Activated naive CD8-positive, alpha-beta T cell treated with anti-CD3 and anti-CD28 coated beads for 36 hours (primary cell): ENCODE results near the gene SLC6A19. TPM values are rescaled to one million over a fixed set of nuclear protein-coding genes. Genes with fewer than 3 reads are reported as not detected.

Experiments
- DNase-seq: peaks from one replicate; pipeline ENCODE4 v3.0.0; 2021
- H3K27ac Mint-ChIP-seq: one replicate; pipeline ENCODE4 v1.8.0; 2022; ENCODE audit warnings: mild to moderate bottlenecking, moderate library complexity, mixed read lengths
- H3K27me3 Mint-ChIP-seq: one replicate; pipeline ENCODE4 v1.8.0; 2022; ENCODE audit warnings: mild to moderate bottlenecking, mixed read lengths
- H3K36me3 Mint-ChIP-seq: one replicate; pipeline ENCODE4 v1.8.0; 2021; ENCODE audit warnings: mild to moderate bottlenecking, mixed read lengths
- H3K4me1 Mint-ChIP-seq: one replicate; pipeline ENCODE4 v1.8.0; 2021; ENCODE audit warnings: mixed read lengths
- H3K4me3 Mint-ChIP-seq: one replicate; pipeline ENCODE4 v1.8.0; 2022; ENCODE audit warnings: mild to moderate bottlenecking, moderate library complexity, mixed read lengths
- H3K9me3 Mint-ChIP-seq: one replicate; pipeline ENCODE4 v1.8.0; 2022; ENCODE audit warnings: mixed read lengths
- total RNA-seq, 2 experiments: library from RNA; stranded (reverse); gene quantifications; one replicate each; pipeline ENCODE4 v1.2.3, GENCODE V29; 2021

Gene SLC6A19
- total RNA-seq, 2 experiments from 2014 or later: not detected

- no peak overlapping the region for H3K27ac Mint-ChIP-seq
- H3K9me3 Mint-ChIP-seq: no peaks in the 10 kb centered on the region
- H3K4me1 Mint-ChIP-seq: peaks cover 4% of the 10 kb centered on the region
- no peak overlapping the region for H3K4me3 Mint-ChIP-seq
- H3K27me3 Mint-ChIP-seq: no peaks in the 10 kb centered on the region
- no peak for DNase-seq
- no peaks in the 10 kb centered on the region for H3K36me3 Mint-ChIP-seq
Observed at GRCh38 chr5:1213508-1214162, 12.2 kb downstream of the SLC6A19 start.

GRCh38 chr5:1214163-1214935, 13.0 kb downstream of the SLC6A19 start:
- no peaks in the 10 kb centered on the region for H3K36me3 Mint-ChIP-seq
- H3K9me3 Mint-ChIP-seq: no peaks in the 10 kb centered on the region
- H3K27ac Mint-ChIP-seq: no peak overlapping the region
- H3K4me1 Mint-ChIP-seq: peaks cover 4% of the 10 kb centered on the region
- no peaks in the 10 kb centered on the region for H3K27me3 Mint-ChIP-seq
- H3K4me3 Mint-ChIP-seq: no peak overlapping the region
- no peak for DNase-seq

GRCh38 chr5:1214936-1215220, 13.5 kb downstream of the SLC6A19 start:
- Mint-ChIP-seq H3K36me3 (no peaks in the 10 kb centered on the region), H3K27ac (no peak overlapping the region), H3K4me1 (peaks cover 4% of the 10 kb centered on the region), H3K4me3 (no peak overlapping the region), H3K9me3 (no peaks in the 10 kb centered on the region), H3K27me3 (no peaks in the 10 kb centered on the region)
- no peak for DNase-seq

GRCh38 chr5:1215320-1216096, 14.1 kb downstream of the SLC6A19 start:
- Mint-ChIP-seq H3K4me1 (peaks cover 4% of the 10 kb centered on the region), H3K27ac (no peak overlapping the region), H3K4me3 (no peak overlapping the region), H3K36me3 (no peaks in the 10 kb centered on the region), H3K27me3 (no peaks in the 10 kb centered on the region), H3K9me3 (no peaks in the 10 kb centered on the region)
- no peak for DNase-seq

GRCh38 chr5:1216211-1216917, 15.0 kb downstream of the SLC6A19 start:
- peaks cover 4% of the 10 kb centered on the region for H3K4me1 Mint-ChIP-seq
- H3K27ac Mint-ChIP-seq: no peak overlapping the region
- H3K4me3 Mint-ChIP-seq: no peak overlapping the region
- no peaks in the 10 kb centered on the region for H3K36me3 Mint-ChIP-seq
- no peaks in the 10 kb centered on the region for H3K27me3 Mint-ChIP-seq
- no peaks in the 10 kb centered on the region for H3K9me3 Mint-ChIP-seq
- DNase-seq: no peak

GRCh38 chr5:1216918-1217295, 15.5 kb downstream of the SLC6A19 start:
- Mint-ChIP-seq H3K27ac (no peak overlapping the region), H3K4me1 (peaks cover 4% of the 10 kb centered on the region), H3K36me3 (no peaks in the 10 kb centered on the region), H3K27me3 (no peaks in the 10 kb centered on the region), H3K9me3 (no peaks in the 10 kb centered on the region), H3K4me3 (no peak overlapping the region)
- no peak for DNase-seq

- Mint-ChIP-seq H3K4me3 (no peak overlapping the region), H3K27ac (no peak overlapping the region), H3K27me3 (no peaks in the 10 kb centered on the region), H3K4me1 (peaks cover 4% of the 10 kb centered on the region), H3K36me3 (no peaks in the 10 kb centered on the region), H3K9me3 (no peaks in the 10 kb centered on the region)
- no peak for DNase-seq
Observed at GRCh38 chr5:1217596-1218206, 16.3 kb downstream of the SLC6A19 start.

- no peak overlapping the region for H3K27ac Mint-ChIP-seq
- H3K4me1 Mint-ChIP-seq: peaks cover 4% of the 10 kb centered on the region
- H3K27me3 Mint-ChIP-seq: no peaks in the 10 kb centered on the region
- no peak for DNase-seq
- no peak overlapping the region for H3K4me3 Mint-ChIP-seq
- H3K9me3 Mint-ChIP-seq: no peaks in the 10 kb centered on the region
- H3K36me3 Mint-ChIP-seq: no peaks in the 10 kb centered on the region
Observed at GRCh38 chr5:1218351-1219080, 17.1 kb downstream of the SLC6A19 start.

GRCh38 chr5:1219098-1219767, 17.8 kb downstream of the SLC6A19 start:
- Mint-ChIP-seq H3K4me3 (no peak overlapping the region), H3K27ac (no peak overlapping the region), H3K4me1 (peaks cover 4% of the 10 kb centered on the region), H3K27me3 (no peaks in the 10 kb centered on the region), H3K9me3 (no peaks in the 10 kb centered on the region), H3K36me3 (no peaks in the 10 kb centered on the region)
- DNase-seq: no peak

GRCh38 chr5:1219768-1220100, 18.3 kb downstream of the SLC6A19 start:
- no peaks in the 10 kb centered on the region for H3K9me3 Mint-ChIP-seq
- DNase-seq: no peak
- H3K27ac Mint-ChIP-seq: no peak overlapping the region
- no peaks in the 10 kb centered on the region for H3K27me3 Mint-ChIP-seq
- H3K36me3 Mint-ChIP-seq: no peaks in the 10 kb centered on the region
- peaks cover 4% of the 10 kb centered on the region for H3K4me1 Mint-ChIP-seq
- no peak overlapping the region for H3K4me3 Mint-ChIP-seq

- Mint-ChIP-seq H3K27me3 (no peaks in the 10 kb centered on the region), H3K27ac (no peak overlapping the region), H3K9me3 (no peaks in the 10 kb centered on the region), H3K36me3 (no peaks in the 10 kb centered on the region), H3K4me1 (peaks cover 4% of the 10 kb centered on the region), H3K4me3 (no peak overlapping the region)
- DNase-seq: no peak
Observed at GRCh38 chr5:1220351-1220750, 19.0 kb downstream of the SLC6A19 start.

GRCh38 chr5:1220831-1221230, 19.4 kb downstream of the SLC6A19 start:
- Mint-ChIP-seq H3K27ac (no peak overlapping the region), H3K36me3 (no peaks in the 10 kb centered on the region), H3K27me3 (no peaks in the 10 kb centered on the region), H3K4me1 (peaks cover 4% of the 10 kb centered on the region), H3K9me3 (no peaks in the 10 kb centered on the region), H3K4me3 (no peak overlapping the region)
- DNase-seq: no peak

- Mint-ChIP-seq H3K4me3 (no peak overlapping the region), H3K4me1 (peaks cover 4% of the 10 kb centered on the region), H3K27me3 (no peaks in the 10 kb centered on the region), H3K27ac (no peak overlapping the region), H3K36me3 (no peaks in the 10 kb centered on the region), H3K9me3 (no peaks in the 10 kb centered on the region)
- DNase-seq: no peak
Observed at GRCh38 chr5:1221721-1222120, 20.3 kb downstream of the SLC6A19 start.

GRCh38 chr5:1222147-1222546, 20.8 kb downstream of the SLC6A19 start:
- DNase-seq: no peak
- H3K27me3 Mint-ChIP-seq: peaks cover 2% of the 10 kb centered on the region
- H3K9me3 Mint-ChIP-seq: no peaks in the 10 kb centered on the region
- no peaks in the 10 kb centered on the region for H3K36me3 Mint-ChIP-seq
- no peak overlapping the region for H3K4me3 Mint-ChIP-seq
- peaks cover 4% of the 10 kb centered on the region for H3K4me1 Mint-ChIP-seq
- no peak overlapping the region for H3K27ac Mint-ChIP-seq
